Heart left ventricle (tissue), 13 donors: ENCODE data around the gene CBFA2T2.

Experiments used
- POLR2A ChIP-seq, 2 donors: fragments of 450-650 bp; IDR thresholded peaks; one replicate each; pipeline ENCODE4 v1.6.1; 2017; ENCODE audit warnings: antibody characterized with exemption in 2 of 2, mild to moderate bottlenecking in 2 of 2, moderate library complexity in 2 of 2
- TF ChIP-seq, protein P1 (sequence below), 12 donors: fragments of 200-600 bp; sonication (generic) in 4 of 12; IDR thresholded peaks; one replicate each; pipeline versions ENCODE4 v1.5.0 to v1.8.0; 2018 to 2022; ENCODE audit warnings: antibody characterized with exemption in 12 of 12, mild to moderate bottlenecking in 5 of 12
- donor health status: ischemic (EF 13 %, LVEDD 7.1; RV severe dilation, severe dysfunction).
- donor health status: DM: no; HTN: yes; CAD: no.
- donor health status: DM: no; HTN: no; CAD: no.
- donor health status: ischemic (EF 25% LVEDD 6.9; RV normal size, moderate dysfunction).
- donor health status: ischemic (EF 25% LVEDD 5.7; RV mildly dilated, moderate dysfunction).
- donor health status: ischemic (EF 35%, LVEDD 5.7; RV mildly dilated, moderate dysfunction).
- donor health status: nonischemic (EF 11% LVEDD 7.7; RV severe dilation, severe dysfunction).
- donor health status: DM: yes; HTN: yes; CAD: no.
- donor health status: PGD.
- donor health status: ischemic (EF 29% LVEDD 5.4; RV normal size, mild dysfunction).
- donor health status: nonischemic (EF 23%, LVEDD 6.1; RV moderate dilation, normal function).

DNA sequence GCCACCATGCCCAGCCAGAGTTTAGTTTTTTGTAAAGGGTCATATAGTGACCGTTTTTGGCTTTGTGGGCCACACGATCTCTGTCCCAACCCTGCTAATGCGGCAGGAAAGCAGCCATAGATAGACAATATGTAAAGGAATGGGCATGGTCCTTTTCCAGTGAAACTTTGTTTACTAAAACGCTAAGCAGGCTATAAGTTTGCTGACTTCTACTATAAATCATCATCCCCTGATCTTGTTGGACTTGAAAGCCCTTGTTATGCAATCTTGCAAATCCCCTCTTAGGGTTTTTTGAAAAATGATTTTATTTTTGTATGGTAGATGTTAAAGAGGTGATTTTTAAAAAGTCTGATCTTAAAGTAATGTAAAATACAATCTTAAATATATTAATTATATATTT lies 63.6 kb downstream of the CBFA2T2 start:
- TF ChIP-seq, protein P1, sequence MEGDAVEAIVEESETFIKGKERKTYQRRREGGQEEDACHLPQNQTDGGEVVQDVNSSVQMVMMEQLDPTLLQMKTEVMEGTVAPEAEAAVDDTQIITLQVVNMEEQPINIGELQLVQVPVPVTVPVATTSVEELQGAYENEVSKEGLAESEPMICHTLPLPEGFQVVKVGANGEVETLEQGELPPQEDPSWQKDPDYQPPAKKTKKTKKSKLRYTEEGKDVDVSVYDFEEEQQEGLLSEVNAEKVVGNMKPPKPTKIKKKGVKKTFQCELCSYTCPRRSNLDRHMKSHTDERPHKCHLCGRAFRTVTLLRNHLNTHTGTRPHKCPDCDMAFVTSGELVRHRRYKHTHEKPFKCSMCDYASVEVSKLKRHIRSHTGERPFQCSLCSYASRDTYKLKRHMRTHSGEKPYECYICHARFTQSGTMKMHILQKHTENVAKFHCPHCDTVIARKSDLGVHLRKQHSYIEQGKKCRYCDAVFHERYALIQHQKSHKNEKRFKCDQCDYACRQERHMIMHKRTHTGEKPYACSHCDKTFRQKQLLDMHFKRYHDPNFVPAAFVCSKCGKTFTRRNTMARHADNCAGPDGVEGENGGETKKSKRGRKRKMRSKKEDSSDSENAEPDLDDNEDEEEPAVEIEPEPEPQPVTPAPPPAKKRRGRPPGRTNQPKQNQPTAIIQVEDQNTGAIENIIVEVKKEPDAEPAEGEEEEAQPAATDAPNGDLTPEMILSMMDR (IDR thresholded peaks at IDR 0.05) = no peak
- no peak for TF ChIP-seq POLR2A (IDR thresholded peaks at IDR 0.05)
